Measurements from ENCODE around the gene MYOM1.

- no peak for TF ChIP-seq CTCF (IDR thresholded peaks at IDR 0.05)
- no peak for TF ChIP-seq REST (IDR thresholded peaks at IDR 0.05; ENCODE audit: insufficient read depth in 1 of 2, low read depth in 2 of 2, low read length in 1 of 2)
- TF ChIP-seq POLR2AphosphoS5 (IDR thresholded peaks at IDR 0.05; ENCODE audit: low read depth, low read length): no peak
- no peak for TF ChIP-seq SIN3A (IDR thresholded peaks at IDR 0.05; ENCODE audit: borderline replicate concordance, insufficient read depth, low read depth, low read length)
Observed at GRCh38 chr18:3163968-3164367, 55.8 kb downstream of the MYOM1 start.
